HL-60 (cell line): Measurements from ENCODE around the gene GRAMD1A.

ENCODE experiments used
- DNase-seq, 2 experiments: peaks; one replicate each; pipeline ENCODE4 v3.0.0-alpha.2; 2010 to 2020; ENCODE audit warnings: low read depth in 1 of 2, low spot score in 1 of 2
- H3K27ac ChIP-seq: fragments of 250-450 bp; sonication (Bioruptor Pico); replicated peaks from 2 replicates; pipeline ENCODE4 v1.5.1; 2020; ENCODE audit warnings: mild to moderate bottlenecking, moderate library complexity
- H3K27me3 ChIP-seq: fragments of 250-450 bp; sonication (Bioruptor Pico); 2 replicates; pipeline ENCODE4 v1.5.1; 2021; ENCODE audit warnings: mild to moderate bottlenecking, moderate library complexity; ENCODE audit not compliant: insufficient read depth, poor library complexity, severe bottlenecking
- H3K4me3 ChIP-seq: replicated peaks from 2 replicates; pipeline ENCODE4 v1.5.1; 2011; ENCODE audit warnings: mild to moderate bottlenecking, control low read depth, low read length; ENCODE audit not compliant: insufficient read depth
- GABPA ChIP-seq: IDR thresholded peaks from 2 replicates; pipeline ENCODE4 v1.6.1; 2012; ENCODE audit warnings: low read depth
- POLR2AphosphoS5 ChIP-seq: IDR thresholded peaks from 2 replicates; pipeline ENCODE4 v1.6.1; 2012; ENCODE audit warnings: low read depth
- SPI1 ChIP-seq: IDR thresholded peaks from 2 replicates; pipeline ENCODE4 v1.6.1; 2012; ENCODE audit warnings: low read depth, mild to moderate bottlenecking, borderline replicate concordance
- TF ChIP-seq, protein P1 (sequence below): IDR thresholded peaks from 2 replicates; pipeline ENCODE4 v1.6.1; 2012; ENCODE audit warnings: low read depth; ENCODE audit not compliant: insufficient replicate concordance
- TF ChIP-seq, protein P2 (sequence below): IDR thresholded peaks from one replicate; pipeline ENCODE4 v1.5.1; 2011; ENCODE audit warnings: low read length, control low read depth, inconsistent platforms; ENCODE audit not compliant: insufficient read depth

The GRAMD1A gene

DNA sequence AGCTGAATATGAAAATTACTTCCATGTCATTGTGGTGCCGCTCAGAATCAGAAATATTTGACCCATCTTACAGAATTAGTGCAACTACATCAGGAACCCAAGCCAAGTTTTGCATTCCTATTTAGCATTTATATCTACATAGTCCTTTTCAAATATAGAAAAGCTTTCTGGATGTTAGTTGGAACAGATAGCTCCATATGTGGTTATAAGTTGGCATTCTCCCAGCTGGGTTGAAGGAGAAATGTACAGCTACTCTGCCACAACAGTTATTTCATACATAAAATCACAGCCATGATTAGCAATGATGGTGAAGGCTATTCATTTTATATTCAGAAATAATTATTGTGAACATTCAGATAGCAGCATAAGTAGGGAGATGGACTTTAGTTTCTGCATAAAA is 69.6 kb downstream of the GRAMD1A start:
- Histone ChIP-seq H3K27ac (no peak overlapping the region), H3K4me3 (no peak overlapping the region), H3K27me3 (no peaks in the 10 kb centered on the region)
- TF ChIP-seq SPI1 (no peak), POLR2AphosphoS5 (no peak), GABPA (no peak)
- TF ChIP-seq, protein P1, sequence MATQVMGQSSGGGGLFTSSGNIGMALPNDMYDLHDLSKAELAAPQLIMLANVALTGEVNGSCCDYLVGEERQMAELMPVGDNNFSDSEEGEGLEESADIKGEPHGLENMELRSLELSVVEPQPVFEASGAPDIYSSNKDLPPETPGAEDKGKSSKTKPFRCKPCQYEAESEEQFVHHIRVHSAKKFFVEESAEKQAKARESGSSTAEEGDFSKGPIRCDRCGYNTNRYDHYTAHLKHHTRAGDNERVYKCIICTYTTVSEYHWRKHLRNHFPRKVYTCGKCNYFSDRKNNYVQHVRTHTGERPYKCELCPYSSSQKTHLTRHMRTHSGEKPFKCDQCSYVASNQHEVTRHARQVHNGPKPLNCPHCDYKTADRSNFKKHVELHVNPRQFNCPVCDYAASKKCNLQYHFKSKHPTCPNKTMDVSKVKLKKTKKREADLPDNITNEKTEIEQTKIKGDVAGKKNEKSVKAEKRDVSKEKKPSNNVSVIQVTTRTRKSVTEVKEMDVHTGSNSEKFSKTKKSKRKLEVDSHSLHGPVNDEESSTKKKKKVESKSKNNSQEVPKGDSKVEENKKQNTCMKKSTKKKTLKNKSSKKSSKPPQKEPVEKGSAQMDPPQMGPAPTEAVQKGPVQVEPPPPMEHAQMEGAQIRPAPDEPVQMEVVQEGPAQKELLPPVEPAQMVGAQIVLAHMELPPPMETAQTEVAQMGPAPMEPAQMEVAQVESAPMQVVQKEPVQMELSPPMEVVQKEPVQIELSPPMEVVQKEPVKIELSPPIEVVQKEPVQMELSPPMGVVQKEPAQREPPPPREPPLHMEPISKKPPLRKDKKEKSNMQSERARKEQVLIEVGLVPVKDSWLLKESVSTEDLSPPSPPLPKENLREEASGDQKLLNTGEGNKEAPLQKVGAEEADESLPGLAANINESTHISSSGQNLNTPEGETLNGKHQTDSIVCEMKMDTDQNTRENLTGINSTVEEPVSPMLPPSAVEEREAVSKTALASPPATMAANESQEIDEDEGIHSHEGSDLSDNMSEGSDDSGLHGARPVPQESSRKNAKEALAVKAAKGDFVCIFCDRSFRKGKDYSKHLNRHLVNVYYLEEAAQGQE: no peak
- TF ChIP-seq, protein P2, sequence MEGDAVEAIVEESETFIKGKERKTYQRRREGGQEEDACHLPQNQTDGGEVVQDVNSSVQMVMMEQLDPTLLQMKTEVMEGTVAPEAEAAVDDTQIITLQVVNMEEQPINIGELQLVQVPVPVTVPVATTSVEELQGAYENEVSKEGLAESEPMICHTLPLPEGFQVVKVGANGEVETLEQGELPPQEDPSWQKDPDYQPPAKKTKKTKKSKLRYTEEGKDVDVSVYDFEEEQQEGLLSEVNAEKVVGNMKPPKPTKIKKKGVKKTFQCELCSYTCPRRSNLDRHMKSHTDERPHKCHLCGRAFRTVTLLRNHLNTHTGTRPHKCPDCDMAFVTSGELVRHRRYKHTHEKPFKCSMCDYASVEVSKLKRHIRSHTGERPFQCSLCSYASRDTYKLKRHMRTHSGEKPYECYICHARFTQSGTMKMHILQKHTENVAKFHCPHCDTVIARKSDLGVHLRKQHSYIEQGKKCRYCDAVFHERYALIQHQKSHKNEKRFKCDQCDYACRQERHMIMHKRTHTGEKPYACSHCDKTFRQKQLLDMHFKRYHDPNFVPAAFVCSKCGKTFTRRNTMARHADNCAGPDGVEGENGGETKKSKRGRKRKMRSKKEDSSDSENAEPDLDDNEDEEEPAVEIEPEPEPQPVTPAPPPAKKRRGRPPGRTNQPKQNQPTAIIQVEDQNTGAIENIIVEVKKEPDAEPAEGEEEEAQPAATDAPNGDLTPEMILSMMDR: no peak
- DNase-seq: no peak

DNA sequence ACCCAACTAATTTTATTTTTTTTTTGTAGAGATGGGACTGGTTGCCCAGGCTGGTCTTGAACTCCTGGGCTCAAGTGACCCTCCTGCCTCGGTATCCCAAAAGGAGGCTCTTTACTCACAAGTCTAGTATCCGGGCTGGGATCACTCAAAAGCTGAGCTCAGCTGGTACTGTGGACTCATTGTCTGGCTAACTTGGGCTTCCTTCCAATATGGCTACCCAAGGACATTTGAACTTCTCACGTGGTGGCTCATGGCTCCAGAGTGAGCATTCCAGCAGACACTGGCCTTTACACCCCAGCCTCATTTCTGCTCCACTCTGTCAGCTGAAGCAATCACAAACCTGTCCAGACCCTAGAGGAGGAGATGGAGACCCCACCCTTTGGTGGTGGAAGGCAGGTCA is 70.3 kb downstream of the GRAMD1A start:
- DNase-seq: no peak
- no peaks in the 10 kb centered on the region for H3K27me3 ChIP-seq
- no peak overlapping the region for H3K27ac ChIP-seq
- TF ChIP-seq SPI1 (no peak), POLR2AphosphoS5 (no peak), GABPA (no peak)
- TF ChIP-seq, protein P2: no peak
- TF ChIP-seq, protein P1: no peak
- H3K4me3 ChIP-seq: no peak overlapping the region

DNA sequence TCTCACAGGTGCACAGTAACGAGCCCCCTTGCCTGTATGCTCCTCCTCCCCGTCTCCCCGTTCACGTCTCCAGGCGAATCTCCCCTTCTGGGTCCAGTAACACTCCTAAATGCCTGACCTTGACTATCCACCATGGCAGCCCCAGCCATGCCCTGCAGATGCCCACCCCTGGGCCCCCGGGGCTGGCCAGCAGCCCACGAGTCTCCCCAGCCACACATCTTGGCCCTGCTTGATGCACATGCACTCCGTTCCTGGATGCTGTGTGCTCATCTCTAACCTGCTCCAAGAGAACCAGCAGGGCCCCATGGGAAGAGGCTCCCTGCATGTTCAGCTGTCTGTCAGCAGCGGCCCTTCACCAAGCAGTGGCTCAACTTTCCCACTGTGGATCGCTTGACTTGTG is 73.4 kb downstream of the GRAMD1A start:
- no peaks in the 10 kb centered on the region for H3K27me3 ChIP-seq
- no peak overlapping the region for H3K27ac ChIP-seq
- no peak for TF ChIP-seq SPI1
- TF ChIP-seq, protein P2: no peak
- TF ChIP-seq GABPA: no peak
- TF ChIP-seq, protein P1: no peak
- no peak for TF ChIP-seq POLR2AphosphoS5
- no peak for DNase-seq
- H3K4me3 ChIP-seq: no peak overlapping the region
